Prostate gland (tissue), 2 donors: Measurements from ENCODE around the gene CBX2. TPM values are rescaled to one million over a fixed set of nuclear protein-coding genes. Genes with fewer than 3 reads are reported as not detected.

Source experiments
- DNase-seq: peaks from one replicate; pipeline ENCODE4 v3.0.0-alpha.2; 2019; ENCODE audit warnings: low spot score
- H3K27ac ChIP-seq, 2 donors: fragments of 200-600 bp; sonication (generic); 2 replicates each; pipeline ENCODE4 v1.5.1; 2017 to 2019
- H3K27me3 ChIP-seq: fragments of 200-600 bp; sonication (generic); replicated peaks from 2 replicates; pipeline ENCODE4 v1.5.1; 2019; ENCODE audit not compliant: insufficient read depth
- H3K36me3 ChIP-seq, 2 donors: fragments of 200-600 bp; sonication (generic); 1 replicate in 1 of 2; 2 replicates in 1 of 2; pipeline versions ENCODE4 v1.5.1 to v1.8.1; 2017 to 2019
- H3K4me1 ChIP-seq: fragments of 200-600 bp; sonication (generic); replicated peaks from 2 replicates; pipeline ENCODE4 v1.5.1; 2019
- H3K4me3 ChIP-seq, 2 donors: fragments of 200-600 bp; sonication (generic); 2 replicates each; pipeline ENCODE4 v1.5.1; 2017 to 2019
- H3K9me3 ChIP-seq: fragments of 200-600 bp; sonication (generic); 2 replicates; pipeline ENCODE4 v1.5.1; 2017
- CTCF ChIP-seq, 4 experiments: fragments of 200-600 bp in 2 of 4; fragments of 450-650 bp in 2 of 4; sonication (generic) in 2 of 4; IDR thresholded peaks; 1 replicate in 3 of 4; 2 replicates in 1 of 4; pipeline ENCODE4 v1.5.1; 2016 to 2019; ENCODE audit warnings: antibody characterized with exemption in 4 of 4, mild to moderate bottlenecking in 2 of 4, moderate library complexity in 2 of 4
- POLR2A ChIP-seq: fragments of 450-650 bp; IDR thresholded peaks from one replicate; pipeline ENCODE4 v1.6.1; 2016; ENCODE audit warnings: antibody characterized with exemption, mild to moderate bottlenecking
- POLR2AphosphoS5 ChIP-seq: sonication (generic); formaldehyde crosslinking; IDR thresholded peaks from one replicate; pipeline ENCODE4 v1.6.1; 2017; ENCODE audit warnings: antibody characterized with exemption
- WGBS: methylation state at CpG from one replicate; pipeline ENCODE4 v1.1.5; 2018; 5-methylcytosine and 5-hydroxymethylcytosine counted together
- intact Hi-C: fragments of 100-400 bp; cut with DNase I; formaldehyde crosslinking; loops from one replicate; pipeline ENCODE4 v1.14.2; 2022
- total RNA-seq, 2 donors: library from RNA; depleted of rRNA; stranded (reverse); fragments of >200 nt; gene quantifications; one replicate each; pipeline ENCODE4 v1.1.0, GENCODE V29; 2016

The CBX2 gene
- total RNA-seq, 2 donors from 2014 or later: 2.0 to 17.0 TPM

- Histone ChIP-seq H3K36me3 (no peaks in the 10 kb centered on the region), H3K9me3 (no peaks in the 10 kb centered on the region), H3K27ac (no peak overlapping the region), H3K27me3 (peaks cover 59% of the 10 kb centered on the region), H3K4me1 (peaks cover 13% of the 10 kb centered on the region), H3K4me3 (no peak overlapping the region)
- no peak for TF ChIP-seq POLR2AphosphoS5
- no peak for TF ChIP-seq POLR2A
- TF ChIP-seq CTCF (IDR thresholded peaks at IDR 0.05): no peak
- 6% methylated on average over 31 of the region's 31 CpGs for WGBS
- intact Hi-C loops: loop anchor here (5.0 kb wide), 2 partner anchors 38 to 193 kb away; partner anchors contain the start of gene CBX4
- DNase-seq: no peak
Measured at GRCh38 chr17:79799538-79800324, 21.8 kb downstream of the CBX2 start.

- H3K36me3 ChIP-seq: no peaks in the 10 kb centered on the region
- H3K4me1 ChIP-seq: peaks cover 13% of the 10 kb centered on the region
- DNase-seq: no peak
- no peak overlapping the region for H3K27ac ChIP-seq
- H3K9me3 ChIP-seq: no peaks in the 10 kb centered on the region
- WGBS: under 1% methylated on average over 44 of the region's 44 CpGs
- peaks cover 64% of the 10 kb centered on the region for H3K27me3 ChIP-seq
- no peak overlapping the region for H3K4me3 ChIP-seq
- no peak for TF ChIP-seq CTCF (IDR thresholded peaks at IDR 0.05)
- TF ChIP-seq POLR2AphosphoS5: peak; percentile 62
- no peak for TF ChIP-seq POLR2A
- intact Hi-C loops: no loop called here
Measured at GRCh38 chr17:79800325-79801155, 22.6 kb downstream of the CBX2 start.

- Histone ChIP-seq H3K36me3 (no peaks in the 10 kb centered on the region), H3K27me3 (peaks cover 72% of the 10 kb centered on the region), H3K9me3 (no peaks in the 10 kb centered on the region), H3K27ac (no peak overlapping the region), H3K4me3 (no peak overlapping the region), H3K4me1 (peaks cover 13% of the 10 kb centered on the region)
- intact Hi-C loops: no loop called here
- TF ChIP-seq CTCF (IDR thresholded peaks at IDR 0.05) (no peak), POLR2AphosphoS5 (peak; percentile 44), POLR2A (no peak)
- peak; percentile 54 for DNase-seq
- WGBS: 11% methylated on average over 40 of the region's 52 CpGs
Measured at GRCh38 chr17:79801156-79802038, 23.4 kb downstream of the CBX2 start.

GRCh38 chr17:79802039-79802735, 24.2 kb downstream of the CBX2 start:
- peaks cover 79% of the 10 kb centered on the region for H3K27me3 ChIP-seq
- intact Hi-C loops: no loop called here
- no peaks in the 10 kb centered on the region for H3K9me3 ChIP-seq
- no peak for DNase-seq
- no peak overlapping the region for H3K4me3 ChIP-seq
- no peaks in the 10 kb centered on the region for H3K36me3 ChIP-seq
- H3K27ac ChIP-seq: no peak overlapping the region
- 17% methylated on average over 11 of the region's 11 CpGs for WGBS
- H3K4me1 ChIP-seq: peaks cover 13% of the 10 kb centered on the region
- TF ChIP-seq POLR2AphosphoS5: no peak
